ENCODE results near the gene SLIT3.

DNA sequence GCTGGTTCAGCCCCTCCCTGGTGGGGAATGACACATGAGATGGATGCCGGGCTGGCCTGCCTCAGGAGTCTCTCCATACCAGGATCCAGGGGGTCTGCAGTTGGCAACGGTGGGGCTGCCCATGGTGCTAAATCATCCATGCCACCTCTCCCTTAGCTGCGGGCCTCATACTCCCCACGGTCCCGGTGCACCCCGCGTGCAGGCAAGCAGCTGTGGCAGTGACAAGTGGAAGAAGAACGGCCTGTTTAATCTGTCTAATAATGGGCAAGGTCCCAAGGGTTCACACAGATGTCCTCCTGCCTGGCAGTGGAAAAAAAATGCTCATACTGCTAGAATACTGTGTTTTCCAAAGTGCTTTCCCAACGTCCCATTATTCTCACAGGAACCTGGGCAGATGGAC, 524.9 kb downstream of the SLIT3 start:
- TF ChIP-seq, protein P1, sequence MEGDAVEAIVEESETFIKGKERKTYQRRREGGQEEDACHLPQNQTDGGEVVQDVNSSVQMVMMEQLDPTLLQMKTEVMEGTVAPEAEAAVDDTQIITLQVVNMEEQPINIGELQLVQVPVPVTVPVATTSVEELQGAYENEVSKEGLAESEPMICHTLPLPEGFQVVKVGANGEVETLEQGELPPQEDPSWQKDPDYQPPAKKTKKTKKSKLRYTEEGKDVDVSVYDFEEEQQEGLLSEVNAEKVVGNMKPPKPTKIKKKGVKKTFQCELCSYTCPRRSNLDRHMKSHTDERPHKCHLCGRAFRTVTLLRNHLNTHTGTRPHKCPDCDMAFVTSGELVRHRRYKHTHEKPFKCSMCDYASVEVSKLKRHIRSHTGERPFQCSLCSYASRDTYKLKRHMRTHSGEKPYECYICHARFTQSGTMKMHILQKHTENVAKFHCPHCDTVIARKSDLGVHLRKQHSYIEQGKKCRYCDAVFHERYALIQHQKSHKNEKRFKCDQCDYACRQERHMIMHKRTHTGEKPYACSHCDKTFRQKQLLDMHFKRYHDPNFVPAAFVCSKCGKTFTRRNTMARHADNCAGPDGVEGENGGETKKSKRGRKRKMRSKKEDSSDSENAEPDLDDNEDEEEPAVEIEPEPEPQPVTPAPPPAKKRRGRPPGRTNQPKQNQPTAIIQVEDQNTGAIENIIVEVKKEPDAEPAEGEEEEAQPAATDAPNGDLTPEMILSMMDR (IDR thresholded peaks at IDR 0.05), result no peak
- TF ChIP-seq TAF1 (IDR thresholded peaks at IDR 0.05; ENCODE audit: borderline replicate concordance, low read depth, low read length) (no peak), TEAD4 (IDR thresholded peaks at IDR 0.05; ENCODE audit: borderline replicate concordance, insufficient read depth) (no peak), EZH2phosphoT487 (IDR thresholded peaks at IDR 0.05; ENCODE audit: borderline replicate concordance, low read depth) (no peak), RFX5 (IDR thresholded peaks at IDR 0.05; ENCODE audit: low read length) (no peak), NRF1 (IDR thresholded peaks at IDR 0.05; ENCODE audit: low read depth, low read length) (no peak), NFIC (IDR thresholded peaks at IDR 0.05; ENCODE audit: borderline replicate concordance) (no peak), FOXJ3 (CRISPR knock-in tag; IDR thresholded peaks at IDR 0.05) (no peak), TCF12 (IDR thresholded peaks at IDR 0.05) (no peak), EP300 (IDR thresholded peaks at IDR 0.05; ENCODE audit: borderline replicate concordance in 1 of 2, low read depth in 1 of 2, low read length in 1 of 2) (no peak)
- TF ChIP-seq, protein P2, sequence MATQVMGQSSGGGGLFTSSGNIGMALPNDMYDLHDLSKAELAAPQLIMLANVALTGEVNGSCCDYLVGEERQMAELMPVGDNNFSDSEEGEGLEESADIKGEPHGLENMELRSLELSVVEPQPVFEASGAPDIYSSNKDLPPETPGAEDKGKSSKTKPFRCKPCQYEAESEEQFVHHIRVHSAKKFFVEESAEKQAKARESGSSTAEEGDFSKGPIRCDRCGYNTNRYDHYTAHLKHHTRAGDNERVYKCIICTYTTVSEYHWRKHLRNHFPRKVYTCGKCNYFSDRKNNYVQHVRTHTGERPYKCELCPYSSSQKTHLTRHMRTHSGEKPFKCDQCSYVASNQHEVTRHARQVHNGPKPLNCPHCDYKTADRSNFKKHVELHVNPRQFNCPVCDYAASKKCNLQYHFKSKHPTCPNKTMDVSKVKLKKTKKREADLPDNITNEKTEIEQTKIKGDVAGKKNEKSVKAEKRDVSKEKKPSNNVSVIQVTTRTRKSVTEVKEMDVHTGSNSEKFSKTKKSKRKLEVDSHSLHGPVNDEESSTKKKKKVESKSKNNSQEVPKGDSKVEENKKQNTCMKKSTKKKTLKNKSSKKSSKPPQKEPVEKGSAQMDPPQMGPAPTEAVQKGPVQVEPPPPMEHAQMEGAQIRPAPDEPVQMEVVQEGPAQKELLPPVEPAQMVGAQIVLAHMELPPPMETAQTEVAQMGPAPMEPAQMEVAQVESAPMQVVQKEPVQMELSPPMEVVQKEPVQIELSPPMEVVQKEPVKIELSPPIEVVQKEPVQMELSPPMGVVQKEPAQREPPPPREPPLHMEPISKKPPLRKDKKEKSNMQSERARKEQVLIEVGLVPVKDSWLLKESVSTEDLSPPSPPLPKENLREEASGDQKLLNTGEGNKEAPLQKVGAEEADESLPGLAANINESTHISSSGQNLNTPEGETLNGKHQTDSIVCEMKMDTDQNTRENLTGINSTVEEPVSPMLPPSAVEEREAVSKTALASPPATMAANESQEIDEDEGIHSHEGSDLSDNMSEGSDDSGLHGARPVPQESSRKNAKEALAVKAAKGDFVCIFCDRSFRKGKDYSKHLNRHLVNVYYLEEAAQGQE (IDR thresholded peaks at IDR 0.05; ENCODE audit: low read depth, low read length), result no peak
- TF ChIP-seq, protein P3, sequence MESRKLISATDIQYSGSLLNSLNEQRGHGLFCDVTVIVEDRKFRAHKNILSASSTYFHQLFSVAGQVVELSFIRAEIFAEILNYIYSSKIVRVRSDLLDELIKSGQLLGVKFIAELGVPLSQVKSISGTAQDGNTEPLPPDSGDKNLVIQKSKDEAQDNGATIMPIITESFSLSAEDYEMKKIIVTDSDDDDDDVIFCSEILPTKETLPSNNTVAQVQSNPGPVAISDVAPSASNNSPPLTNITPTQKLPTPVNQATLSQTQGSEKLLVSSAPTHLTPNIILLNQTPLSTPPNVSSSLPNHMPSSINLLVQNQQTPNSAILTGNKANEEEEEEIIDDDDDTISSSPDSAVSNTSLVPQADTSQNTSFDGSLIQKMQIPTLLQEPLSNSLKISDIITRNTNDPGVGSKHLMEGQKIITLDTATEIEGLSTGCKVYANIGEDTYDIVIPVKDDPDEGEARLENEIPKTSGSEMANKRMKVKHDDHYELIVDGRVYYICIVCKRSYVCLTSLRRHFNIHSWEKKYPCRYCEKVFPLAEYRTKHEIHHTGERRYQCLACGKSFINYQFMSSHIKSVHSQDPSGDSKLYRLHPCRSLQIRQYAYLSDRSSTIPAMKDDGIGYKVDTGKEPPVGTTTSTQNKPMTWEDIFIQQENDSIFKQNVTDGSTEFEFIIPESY (IDR thresholded peaks at IDR 0.05; ENCODE audit: borderline replicate concordance, low read depth), result no peak

Measured in SK-N-SH (cell line).